Measurements from ENCODE around the gene MCRIP2.

Gene MCRIP2

GRCh38 chr16:633336-634050 lies 8.1 kb upstream of the MCRIP2 start:
- TF ChIP-seq, protein P1, sequence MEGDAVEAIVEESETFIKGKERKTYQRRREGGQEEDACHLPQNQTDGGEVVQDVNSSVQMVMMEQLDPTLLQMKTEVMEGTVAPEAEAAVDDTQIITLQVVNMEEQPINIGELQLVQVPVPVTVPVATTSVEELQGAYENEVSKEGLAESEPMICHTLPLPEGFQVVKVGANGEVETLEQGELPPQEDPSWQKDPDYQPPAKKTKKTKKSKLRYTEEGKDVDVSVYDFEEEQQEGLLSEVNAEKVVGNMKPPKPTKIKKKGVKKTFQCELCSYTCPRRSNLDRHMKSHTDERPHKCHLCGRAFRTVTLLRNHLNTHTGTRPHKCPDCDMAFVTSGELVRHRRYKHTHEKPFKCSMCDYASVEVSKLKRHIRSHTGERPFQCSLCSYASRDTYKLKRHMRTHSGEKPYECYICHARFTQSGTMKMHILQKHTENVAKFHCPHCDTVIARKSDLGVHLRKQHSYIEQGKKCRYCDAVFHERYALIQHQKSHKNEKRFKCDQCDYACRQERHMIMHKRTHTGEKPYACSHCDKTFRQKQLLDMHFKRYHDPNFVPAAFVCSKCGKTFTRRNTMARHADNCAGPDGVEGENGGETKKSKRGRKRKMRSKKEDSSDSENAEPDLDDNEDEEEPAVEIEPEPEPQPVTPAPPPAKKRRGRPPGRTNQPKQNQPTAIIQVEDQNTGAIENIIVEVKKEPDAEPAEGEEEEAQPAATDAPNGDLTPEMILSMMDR (IDR thresholded peaks at IDR 0.05; ENCODE audit: insufficient read depth, low read depth, low read length, missing control alignments) = no peak

GRCh38 chr16:634051-634670 lies 7.5 kb upstream of the MCRIP2 start:
- no peak overlapping the region for H3K4me3 ChIP-seq (ENCODE audit: low read depth, low read length)
- TF ChIP-seq, protein P1 (IDR thresholded peaks at IDR 0.05; ENCODE audit: insufficient read depth, low read depth, low read length, missing control alignments) = no peak
- DNase-seq (ENCODE audit: low read depth) = no peak

More at GRCh38 chr16:633336-634050, 8.1 kb upstream of the MCRIP2 start:
- H3K4me3 ChIP-seq (ENCODE audit: low read depth, low read length) = no peak overlapping the region
- DNase-seq (ENCODE audit: low read depth) = no peak

DNA sequence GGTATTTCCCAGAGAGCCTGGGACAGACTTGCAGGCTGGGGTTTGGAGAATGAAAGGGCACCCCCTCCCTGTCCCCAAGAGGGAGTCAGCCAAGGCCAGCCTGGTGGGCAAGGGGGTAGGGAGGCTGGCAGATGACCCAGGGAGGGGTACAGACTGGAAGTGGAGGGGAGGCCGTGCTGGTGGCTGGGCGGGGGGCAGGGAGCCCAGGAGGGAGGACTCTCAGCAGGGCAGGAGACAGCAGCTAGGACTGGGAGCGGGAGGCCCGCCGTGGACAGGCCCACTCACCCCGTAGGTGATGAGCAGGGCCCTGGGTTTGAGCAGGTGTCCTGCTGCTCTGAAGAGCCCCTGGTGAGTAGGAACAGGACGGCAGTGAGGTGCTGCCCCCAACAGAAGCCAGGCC lies 6.6 kb upstream of the MCRIP2 start:
- TF ChIP-seq, protein P1 (IDR thresholded peaks at IDR 0.05; ENCODE audit: insufficient read depth, low read depth, low read length, missing control alignments) = no peak
- no peak for DNase-seq (ENCODE audit: low read depth)
- peak overlapping the region; percentile 69 for H3K4me3 ChIP-seq (ENCODE audit: low read depth, low read length)

DNA sequence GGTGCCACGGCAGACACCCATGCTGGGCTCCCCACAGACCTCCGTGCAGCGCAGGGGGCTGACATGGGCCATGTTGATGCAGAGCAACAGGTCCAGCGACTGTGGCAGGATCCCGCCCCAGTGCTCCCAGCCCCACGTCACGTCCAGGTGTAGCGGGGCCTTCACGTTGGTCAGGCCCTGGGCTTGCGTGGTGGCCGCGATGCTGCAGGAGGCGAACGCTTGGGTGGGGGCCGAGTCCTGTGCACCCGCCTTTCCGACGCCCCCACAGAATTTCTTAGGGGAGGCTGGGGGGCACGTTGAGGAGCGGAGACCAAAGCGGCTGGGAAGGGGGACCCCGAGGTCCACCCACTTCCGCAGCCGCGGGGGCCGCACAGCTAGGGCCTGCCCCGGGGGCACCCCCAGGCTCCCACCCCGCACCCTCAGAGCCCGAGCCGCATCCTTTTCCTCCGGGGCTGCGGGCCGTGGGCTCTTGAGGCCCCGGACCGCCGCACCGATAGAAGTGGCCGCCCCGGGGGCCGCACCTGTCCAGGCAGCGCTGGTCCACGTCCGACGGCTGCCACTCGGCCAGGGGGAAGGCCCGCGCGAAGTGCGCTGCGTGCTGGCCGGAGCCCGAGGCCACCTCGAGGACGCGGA lies 5.9 kb upstream of the MCRIP2 start:
- H3K4me3 ChIP-seq (ENCODE audit: low read depth, low read length) = peak overlapping the region; percentile 69
- TF ChIP-seq, protein P1 (IDR thresholded peaks at IDR 0.05; ENCODE audit: insufficient read depth, low read depth, low read length, missing control alignments) = no peak
- no peak for DNase-seq (ENCODE audit: low read depth)

DNA sequence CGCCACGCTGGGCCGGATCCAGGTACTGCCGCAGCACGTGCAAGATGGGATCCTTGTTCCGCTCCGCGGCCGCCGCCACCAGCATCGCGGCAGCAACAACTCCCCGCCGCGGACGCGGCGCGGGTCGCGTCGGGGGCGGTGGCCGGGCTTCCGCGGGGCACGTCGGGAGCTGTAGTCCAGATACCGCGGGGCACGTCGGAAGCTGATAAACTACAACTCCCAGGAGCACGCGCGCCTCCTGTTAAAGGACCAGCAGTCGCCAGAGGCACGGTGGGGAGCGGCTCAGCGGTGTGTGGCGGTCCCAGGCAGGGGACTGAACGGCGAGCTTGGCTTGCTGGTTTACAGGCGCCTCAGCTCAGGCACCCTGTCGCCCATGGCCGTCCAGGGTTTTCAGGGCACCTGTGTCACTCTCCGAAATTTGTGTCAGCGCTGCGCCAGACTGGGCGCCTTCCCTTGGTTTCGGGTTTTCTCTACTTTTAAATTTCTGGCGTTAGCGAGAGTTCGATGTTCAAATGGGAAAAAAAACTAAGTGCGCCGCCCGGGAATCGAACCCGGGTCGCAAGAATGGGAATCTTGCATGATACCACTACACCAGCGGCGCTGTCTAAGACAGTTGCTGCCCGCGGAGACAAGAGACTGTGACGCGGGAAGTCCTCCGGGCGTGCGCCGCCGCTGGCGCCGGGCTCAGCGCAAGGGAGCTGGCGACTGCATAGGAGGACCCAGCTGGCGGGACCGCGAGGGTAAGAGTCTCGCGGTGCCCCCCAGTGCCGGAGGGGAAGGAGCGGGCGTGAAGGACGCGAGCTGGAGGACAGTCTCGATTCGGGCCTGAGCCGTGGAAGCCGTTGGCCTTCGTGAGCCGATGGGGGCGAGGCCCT lies 5.2 kb upstream of the MCRIP2 start, which contains the start of gene METTL26:
Gene METTL26 (minus strand): TSS at position 100 of the 875 bp plus-strand sequence. CDS start 15 bp downstream, at position 85.
- DNase-seq (ENCODE audit: low read depth) = peak; percentile 97
- TF ChIP-seq, protein P1 (IDR thresholded peaks at IDR 0.05; ENCODE audit: insufficient read depth, low read depth, low read length, missing control alignments) = no peak
- H3K4me3 ChIP-seq (ENCODE audit: low read depth, low read length) = peak within 1 kb of the TSS; percentile 69
